Left lung (tissue), 10 donors: Measurements from ENCODE around the gene VAC14. TPM values are rescaled to one million over a fixed set of nuclear protein-coding genes. Genes with fewer than 3 reads are reported as not detected.

Experiments
- ATAC-seq: fragments of 200-7000 bp; cut with Tn5 transposase; one replicate; pipeline ENCODE4 v1.9.1; 2020; ENCODE audit warnings: moderate library complexity
- DNase-seq, 4 donors: peaks; one replicate each; pipeline ENCODE4 v3.0.0-alpha.2; 2013 to 2020
- H3K27ac ChIP-seq, 2 donors: fragments of 200-600 bp; sonication (generic) in 1 of 2; one replicate each; pipeline versions ENCODE4 v1.5.0 to v1.8.0; 2020 to 2021
- H3K27me3 ChIP-seq, 2 donors: fragments of 200-600 bp; sonication (generic) in 1 of 2; one replicate each; pipeline versions ENCODE4 v1.5.0 to v1.8.0; 2020 to 2021
- H3K36me3 ChIP-seq, 2 donors: fragments of 200-600 bp; sonication (generic) in 1 of 2; one replicate each; pipeline versions ENCODE4 v1.5.0 to v1.8.0; 2020 to 2021
- H3K4me1 ChIP-seq, 2 donors: fragments of 200-600 bp; one replicate each; pipeline ENCODE4 v1.8.0; 2021
- H3K4me3 ChIP-seq, 2 donors: fragments of 200-600 bp; sonication (generic) in 1 of 2; one replicate each; pipeline versions ENCODE4 v1.5.0 to v1.8.0; 2020 to 2021; ENCODE audit warnings: mild to moderate bottlenecking in 1 of 2
- H3K9me3 ChIP-seq, 2 donors: fragments of 200-600 bp; sonication (generic) in 1 of 2; one replicate each; pipeline versions ENCODE4 v1.5.0 to v1.8.0; 2020 to 2021
- CTCF ChIP-seq, 2 donors: fragments of 200-600 bp; sonication (generic) in 1 of 2; IDR thresholded peaks; one replicate each; pipeline versions ENCODE4 v1.5.0 to v1.8.0; 2021; ENCODE audit warnings: antibody characterized with exemption in 2 of 2
- intact Hi-C, 2 donors: fragments of 100-400 bp; cut with DNase I; formaldehyde crosslinking; loops; one replicate each; pipeline versions ENCODE4 v1.11.2 to v1.14.2; 2022
- polyA plus RNA-seq, 6 donors: library from polyadenylated mRNA; unstranded; fragments of 120-200 nt; gene quantifications; one replicate each; pipeline ENCODE4 v1.2.1, GENCODE V29; 2013; ENCODE audit not compliant: insufficient read length in 6 of 6
- total RNA-seq, 2 donors: library from RNA; stranded (reverse); fragmentation: NEBNext Ultra II Directional; extraction: Animal tissue kit (Norgen Biotek cat#: 25700); gene quantifications; one replicate each; pipeline ENCODE4 v1.2.1, GENCODE V29; 2021
- donor health status: DM: no; HTN: yes; CAD: no.
- donor health status: DM: no; HTN: no; CAD: no.

Gene VAC14
- total and polyA plus RNA-seq, 8 donors, result 22.2 to 53.2 (median 29.2) TPM

GRCh38 chr16:70769131-70769530, 31.8 kb downstream of the VAC14 start:
- Histone ChIP-seq H3K9me3 (no peaks in the 10 kb centered on the region), H3K27ac (no peak overlapping the region), H3K36me3 (peaks cover 0 to 87% of the 10 kb centered on the region in 2 donors), H3K4me1 (no peaks in the 10 kb centered on the region), H3K27me3 (no peaks in the 10 kb centered on the region), H3K4me3 (no peak overlapping the region)
- peak in 1 of 4 donors; percentile 47 for DNase-seq
- no peak for TF ChIP-seq CTCF (IDR thresholded peaks at IDR 0.05)
- ATAC-seq, result no peak
- intact Hi-C loops, result no loop called here

- ATAC-seq (no peak), DNase-seq (peak in 1 of 4 donors; percentile 13)
- TF ChIP-seq CTCF (IDR thresholded peaks at IDR 0.05), result no peak
- intact Hi-C loops, result no loop called here
- no peaks in the 10 kb centered on the region for H3K4me1 ChIP-seq
- peaks cover 0 to 88% of the 10 kb centered on the region in 2 donors for H3K36me3 ChIP-seq
- no peaks in the 10 kb centered on the region for H3K9me3 ChIP-seq
- H3K27ac ChIP-seq, result no peak overlapping the region
- H3K4me3 ChIP-seq, result no peak overlapping the region
- H3K27me3 ChIP-seq, result no peaks in the 10 kb centered on the region
Observed at GRCh38 chr16:70768203-70768580, 32.8 kb downstream of the VAC14 start.

GRCh38 chr16:70767377-70768202, 33.4 kb downstream of the VAC14 start:
- H3K4me3 ChIP-seq, result no peak overlapping the region
- TF ChIP-seq CTCF (IDR thresholded peaks at IDR 0.05), result no peak
- no peaks in the 10 kb centered on the region for H3K4me1 ChIP-seq
- no peaks in the 10 kb centered on the region for H3K9me3 ChIP-seq
- no peaks in the 10 kb centered on the region for H3K27me3 ChIP-seq
- intact Hi-C loops, result no loop called here
- no peak overlapping the region for H3K27ac ChIP-seq
- ATAC-seq (peak; percentile 36), DNase-seq (peak in 1 of 4 donors; percentile 20)
- H3K36me3 ChIP-seq, result peaks cover 0 to 89% of the 10 kb centered on the region in 2 donors

GRCh38 chr16:70766658-70767057, 34.3 kb downstream of the VAC14 start:
- TF ChIP-seq CTCF (IDR thresholded peaks at IDR 0.05), result no peak
- Histone ChIP-seq H3K36me3 (peaks cover 0 to 89% of the 10 kb centered on the region in 2 donors), H3K27ac (no peak overlapping the region), H3K9me3 (no peaks in the 10 kb centered on the region), H3K4me1 (no peaks in the 10 kb centered on the region), H3K4me3 (no peak overlapping the region), H3K27me3 (no peaks in the 10 kb centered on the region)
- ATAC-seq (no peak), DNase-seq (peak in 1 of 4 donors; percentile 45)
- intact Hi-C loops, result no loop called here

GRCh38 chr16:70766176-70766575, 34.8 kb downstream of the VAC14 start:
- no peak for TF ChIP-seq CTCF (IDR thresholded peaks at IDR 0.05)
- ATAC-seq (no peak), DNase-seq (no peak)
- no peaks in the 10 kb centered on the region for H3K4me1 ChIP-seq
- no peaks in the 10 kb centered on the region for H3K9me3 ChIP-seq
- peaks cover 0 to 89% of the 10 kb centered on the region in 2 donors for H3K36me3 ChIP-seq
- intact Hi-C loops, result no loop called here
- no peaks in the 10 kb centered on the region for H3K27me3 ChIP-seq
- no peak overlapping the region for H3K27ac ChIP-seq
- H3K4me3 ChIP-seq, result no peak overlapping the region
